HG02970 (cell line): ENCODE measurements around the gene BBLN.
A peak's percentile ranks its signal among the peaks of the same experiment; 100 is the strongest.
"Not testable (repeated sequence)": the region's sequence is repeated elsewhere in the genome, so short reads cannot be mapped to it uniquely, and the experiment has no call there.

Experiments
- ATAC-seq: cut with Tn5 transposase; IDR thresholded peaks from one replicate; pipeline ENCODE4 v1.9.1; 2021; ENCODE audit warnings: mild to moderate bottlenecking, moderate library complexity, moderate number of reproducible peaks; ENCODE audit not compliant: unreplicated experiment, low FRiP score

Gene BBLN

GRCh38 chr9:128123451-128124080 is 36.5 kb upstream of the BBLN start:
- ATAC-seq, result no peak

GRCh38 chr9:128124451-128124850 is 35.6 kb upstream of the BBLN start:
- no peak for ATAC-seq

GRCh38 chr9:128124873-128125579 is 35.0 kb upstream of the BBLN start:
- ATAC-seq, result no peak

GRCh38 chr9:128125580-128126354 is 34.3 kb upstream of the BBLN start:
- no peak for ATAC-seq

- ATAC-seq, result peak; percentile 65
Measured at GRCh38 chr9:128127568-128127989, 32.5 kb upstream of the BBLN start, which contains the start of gene PTGES2. PTGES2 (minus strand) TSS chr9:128127729; CDS start chr9:128127717, 12 bp downstream.

- peak; percentile 63 for ATAC-seq
Measured at GRCh38 chr9:128127990-128128835, 31.9 kb upstream of the BBLN start.

DNA sequence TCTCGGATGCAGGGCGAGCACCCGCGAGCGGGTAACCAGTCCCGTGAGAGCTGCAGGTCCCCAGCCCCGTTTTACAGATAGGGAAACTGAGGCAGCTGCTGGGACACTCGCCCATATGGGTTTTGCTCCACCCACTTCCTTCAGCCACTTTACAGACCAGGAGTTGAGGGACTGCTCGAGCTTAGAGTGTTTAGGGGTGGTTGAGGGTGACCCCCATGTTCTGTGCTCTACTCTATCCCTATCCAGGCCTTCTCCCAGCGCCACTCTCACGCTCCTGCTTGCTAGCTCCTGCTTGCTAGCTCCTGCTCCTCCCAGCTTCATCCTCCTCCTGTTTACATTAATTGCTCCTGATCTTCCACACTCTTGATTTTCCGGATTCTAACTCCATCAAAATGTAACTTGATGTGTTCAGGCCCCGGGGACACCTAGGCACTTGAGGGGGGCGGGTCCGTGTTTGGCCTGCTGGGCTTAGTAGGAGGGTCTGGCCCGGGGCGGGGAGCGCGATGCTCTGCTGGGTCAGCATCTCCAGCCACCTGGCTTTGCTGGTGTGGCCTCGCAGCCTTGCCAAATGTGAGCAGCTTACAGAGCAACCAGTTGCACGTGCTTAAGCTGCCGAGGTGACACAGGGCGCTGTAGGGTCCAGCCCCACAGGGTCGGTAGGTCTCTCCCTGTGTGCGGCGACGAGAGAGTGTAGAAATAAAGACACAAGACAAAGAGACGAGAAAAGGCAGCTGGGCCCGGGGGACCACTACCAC is 31.1 kb upstream of the BBLN start:
- no peak for ATAC-seq

- ATAC-seq, result not testable (repeated sequence)
Measured at GRCh38 chr9:128129976-128130590, 30.0 kb upstream of the BBLN start.

DNA sequence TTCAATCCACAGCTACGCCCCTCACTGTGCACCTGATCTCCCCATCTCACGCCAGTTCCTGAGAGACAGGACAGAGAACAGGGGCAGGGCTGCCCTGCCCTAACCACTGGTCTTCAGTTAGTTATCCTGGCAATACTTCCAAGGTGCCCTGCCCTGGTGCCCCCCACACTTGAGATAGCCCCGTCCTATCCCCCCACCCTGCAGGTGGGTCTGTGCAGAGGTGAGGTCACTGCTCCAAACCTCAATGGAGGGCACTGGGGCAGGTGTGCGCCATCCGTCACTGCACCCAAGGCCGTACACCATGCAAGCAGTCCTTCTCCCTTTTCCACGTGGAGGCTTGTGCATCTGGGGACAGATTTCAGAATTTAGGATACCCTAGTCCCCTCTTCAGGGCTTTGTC is 29.4 kb upstream of the BBLN start:
- ATAC-seq, result not testable (repeated sequence)

GRCh38 chr9:128131346-128131745 is 28.7 kb upstream of the BBLN start:
- ATAC-seq, result not testable (repeated sequence)

DNA sequence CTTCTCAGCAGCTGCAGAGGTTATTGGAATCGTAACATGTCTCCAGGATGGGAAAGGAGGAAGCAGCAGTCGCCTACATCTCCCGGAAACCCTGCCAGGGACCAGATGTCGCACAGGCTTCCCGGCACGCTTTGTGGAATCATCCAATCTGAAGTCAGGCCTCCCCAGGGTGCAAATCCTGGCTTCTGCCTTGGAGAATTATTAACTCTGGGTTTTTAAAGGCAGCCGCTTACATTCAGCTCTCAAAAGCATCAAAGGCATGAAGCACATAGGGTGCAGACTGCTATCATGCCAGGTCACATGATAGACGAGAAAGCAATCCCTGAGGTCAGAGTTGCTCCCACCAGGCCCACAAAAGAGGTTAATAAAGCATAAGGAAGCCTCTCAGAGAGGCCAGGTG is 27.9 kb upstream of the BBLN start:
- not testable (repeated sequence) for ATAC-seq

- not testable (repeated sequence) for ATAC-seq
Measured at GRCh38 chr9:128135561-128135960, 24.5 kb upstream of the BBLN start.

GRCh38 chr9:128136816-128137793 is 23.0 kb upstream of the BBLN start:
- no peak for ATAC-seq

DNA sequence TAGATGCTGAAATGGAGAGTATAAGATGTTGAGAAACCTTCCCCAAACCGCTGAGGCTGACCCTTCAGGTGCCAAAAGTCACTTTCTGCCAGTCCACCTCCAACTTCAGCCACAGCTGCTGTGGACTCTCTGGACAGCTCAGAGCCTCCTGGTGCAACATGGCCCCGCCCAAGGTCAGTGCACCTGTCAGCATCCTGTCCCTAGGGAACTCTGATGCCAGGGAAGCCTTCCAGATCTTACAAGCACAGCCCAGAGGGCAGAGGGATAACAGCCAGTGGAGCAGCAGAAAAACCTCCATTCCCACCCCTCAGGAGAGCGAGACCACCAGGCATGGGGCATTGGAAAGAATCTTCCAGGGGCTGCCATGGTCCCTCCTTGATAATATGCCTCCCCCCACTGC is 22.1 kb upstream of the BBLN start:
- no peak for ATAC-seq

GRCh38 chr9:128139621-128140020 is 20.4 kb upstream of the BBLN start:
- no peak for ATAC-seq

GRCh38 chr9:128141604-128142003 is 18.5 kb upstream of the BBLN start:
- ATAC-seq, result no peak

GRCh38 chr9:128142061-128142460 is 18.0 kb upstream of the BBLN start:
- ATAC-seq, result no peak

DNA sequence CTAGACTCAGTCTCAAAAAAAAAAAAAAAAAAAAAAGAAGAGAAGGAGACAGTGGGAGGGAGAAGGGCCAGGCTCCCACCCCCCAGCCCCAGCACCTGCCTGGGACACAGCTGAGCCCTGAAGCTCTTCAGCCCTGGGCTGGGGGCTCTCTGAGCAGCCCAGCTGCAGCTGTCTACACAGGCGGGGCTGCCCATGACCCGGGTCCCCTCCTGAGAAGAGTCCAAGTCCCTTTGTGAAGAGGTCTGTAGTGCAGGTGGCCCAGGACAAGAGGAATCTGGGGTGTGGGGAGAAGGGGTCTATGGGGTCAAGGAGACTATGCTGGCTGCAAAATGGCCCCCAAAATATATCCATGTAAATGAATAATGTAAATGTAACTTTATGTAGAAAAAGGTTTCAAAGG is 17.5 kb upstream of the BBLN start:
- no peak for ATAC-seq
